ENCODE measurements around the gene MARK3.

- TF ChIP-seq, protein P1, sequence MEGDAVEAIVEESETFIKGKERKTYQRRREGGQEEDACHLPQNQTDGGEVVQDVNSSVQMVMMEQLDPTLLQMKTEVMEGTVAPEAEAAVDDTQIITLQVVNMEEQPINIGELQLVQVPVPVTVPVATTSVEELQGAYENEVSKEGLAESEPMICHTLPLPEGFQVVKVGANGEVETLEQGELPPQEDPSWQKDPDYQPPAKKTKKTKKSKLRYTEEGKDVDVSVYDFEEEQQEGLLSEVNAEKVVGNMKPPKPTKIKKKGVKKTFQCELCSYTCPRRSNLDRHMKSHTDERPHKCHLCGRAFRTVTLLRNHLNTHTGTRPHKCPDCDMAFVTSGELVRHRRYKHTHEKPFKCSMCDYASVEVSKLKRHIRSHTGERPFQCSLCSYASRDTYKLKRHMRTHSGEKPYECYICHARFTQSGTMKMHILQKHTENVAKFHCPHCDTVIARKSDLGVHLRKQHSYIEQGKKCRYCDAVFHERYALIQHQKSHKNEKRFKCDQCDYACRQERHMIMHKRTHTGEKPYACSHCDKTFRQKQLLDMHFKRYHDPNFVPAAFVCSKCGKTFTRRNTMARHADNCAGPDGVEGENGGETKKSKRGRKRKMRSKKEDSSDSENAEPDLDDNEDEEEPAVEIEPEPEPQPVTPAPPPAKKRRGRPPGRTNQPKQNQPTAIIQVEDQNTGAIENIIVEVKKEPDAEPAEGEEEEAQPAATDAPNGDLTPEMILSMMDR (IDR thresholded peaks at IDR 0.05): no peak
- no peak for TF ChIP-seq POLR2A (IDR thresholded peaks at IDR 0.05)
Measured at GRCh38 chr14:103545915-103546651, 160.9 kb downstream of the MARK3 start.
